K562 (cell line): Measurements from ENCODE around the gene GSPT2.

Experiments
- BHLHE40 ChIP-seq: IDR thresholded peaks from 2 replicates; pipeline ENCODE4 v1.6.1; 2011; ENCODE audit warnings: low read length, improper control_type of control experiment
- POLR2AphosphoS5 ChIP-seq: IDR thresholded peaks from 2 replicates; pipeline ENCODE4 v1.6.1; 2011; ENCODE audit warnings: mild to moderate bottlenecking, low read depth, low read length, moderate library complexity; ENCODE audit not compliant: control insufficient read depth, insufficient read depth
- ZNF263 ChIP-seq: sonication (generic); formaldehyde crosslinking; IDR thresholded peaks from 2 replicates; pipeline ENCODE4 v1.8.0; 2022; ENCODE audit warnings: mild to moderate bottlenecking, missing genetic modification reagents, borderline replicate concordance
- TF ChIP-seq, protein P1 (sequence below): sonication (generic); formaldehyde crosslinking; IDR thresholded peaks from 2 replicates; pipeline ENCODE4 v1.8.0; 2022; ENCODE audit warnings: mild to moderate bottlenecking, low read depth, missing genetic modification reagents
- TF ChIP-seq, protein P2 (sequence below), 3 experiments: IDR thresholded peaks in 2 of 3; conservative IDR thresholded peaks in 1 of 3; 2 replicates each; pipeline ENCODE4 v1.5.1; 2011 to 2012; ENCODE audit warnings: low read length in 3 of 3, mild to moderate bottlenecking in 3 of 3, control low read depth in 2 of 3, improper control_type of control experiment in 1 of 3, inconsistent platforms in 1 of 3, low read depth in 1 of 3, mixed read lengths in 1 of 3, moderate library complexity in 1 of 3; ENCODE audit not compliant: insufficient read depth in 2 of 3

DNA sequence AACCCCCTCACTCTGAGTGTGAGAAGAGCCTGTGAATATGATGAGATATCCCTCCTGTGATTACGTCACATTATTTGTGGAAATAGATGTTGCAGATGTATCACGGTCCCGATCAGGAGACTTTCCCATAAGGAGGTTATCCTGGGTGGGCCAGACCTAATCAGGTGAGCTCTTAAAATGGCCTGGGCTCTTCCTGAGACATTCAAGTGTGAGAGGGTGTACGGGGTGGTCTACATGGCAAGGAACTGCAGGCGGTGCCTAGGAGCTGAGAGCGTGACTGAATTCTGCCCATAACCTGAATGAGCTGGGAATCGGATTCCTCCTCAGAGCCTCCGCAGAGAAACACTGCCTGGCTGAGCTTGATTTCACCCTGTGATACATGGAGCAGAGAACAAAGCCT, 45.8 kb upstream of the GSPT2 start:
- TF ChIP-seq, protein P1, sequence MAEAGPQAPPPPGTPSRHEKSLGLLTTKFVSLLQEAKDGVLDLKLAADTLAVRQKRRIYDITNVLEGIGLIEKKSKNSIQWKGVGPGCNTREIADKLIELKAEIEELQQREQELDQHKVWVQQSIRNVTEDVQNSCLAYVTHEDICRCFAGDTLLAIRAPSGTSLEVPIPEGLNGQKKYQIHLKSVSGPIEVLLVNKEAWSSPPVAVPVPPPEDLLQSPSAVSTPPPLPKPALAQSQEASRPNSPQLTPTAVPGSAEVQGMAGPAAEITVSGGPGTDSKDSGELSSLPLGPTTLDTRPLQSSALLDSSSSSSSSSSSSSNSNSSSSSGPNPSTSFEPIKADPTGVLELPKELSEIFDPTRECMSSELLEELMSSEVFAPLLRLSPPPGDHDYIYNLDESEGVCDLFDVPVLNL, result no peak
- TF ChIP-seq ZNF263 (CRISPR knock-in tag) (no peak), POLR2AphosphoS5 (no peak), BHLHE40 (no peak)
- TF ChIP-seq, protein P2, sequence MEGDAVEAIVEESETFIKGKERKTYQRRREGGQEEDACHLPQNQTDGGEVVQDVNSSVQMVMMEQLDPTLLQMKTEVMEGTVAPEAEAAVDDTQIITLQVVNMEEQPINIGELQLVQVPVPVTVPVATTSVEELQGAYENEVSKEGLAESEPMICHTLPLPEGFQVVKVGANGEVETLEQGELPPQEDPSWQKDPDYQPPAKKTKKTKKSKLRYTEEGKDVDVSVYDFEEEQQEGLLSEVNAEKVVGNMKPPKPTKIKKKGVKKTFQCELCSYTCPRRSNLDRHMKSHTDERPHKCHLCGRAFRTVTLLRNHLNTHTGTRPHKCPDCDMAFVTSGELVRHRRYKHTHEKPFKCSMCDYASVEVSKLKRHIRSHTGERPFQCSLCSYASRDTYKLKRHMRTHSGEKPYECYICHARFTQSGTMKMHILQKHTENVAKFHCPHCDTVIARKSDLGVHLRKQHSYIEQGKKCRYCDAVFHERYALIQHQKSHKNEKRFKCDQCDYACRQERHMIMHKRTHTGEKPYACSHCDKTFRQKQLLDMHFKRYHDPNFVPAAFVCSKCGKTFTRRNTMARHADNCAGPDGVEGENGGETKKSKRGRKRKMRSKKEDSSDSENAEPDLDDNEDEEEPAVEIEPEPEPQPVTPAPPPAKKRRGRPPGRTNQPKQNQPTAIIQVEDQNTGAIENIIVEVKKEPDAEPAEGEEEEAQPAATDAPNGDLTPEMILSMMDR (IDR thresholded peaks at IDR 0.05 in 2 of 3, conservative IDR thresholded peaks at IDR 0.05 in 1 of 3; ENCODE audit: insufficient read depth in 2 of 3, low read depth in 1 of 3, low read length in 3 of 3), result no peak
